Endothelial cell of umbilical vein (primary cell): Measurements from ENCODE around the gene EME2. TPM values are rescaled to one million over a fixed set of nuclear protein-coding genes. Genes with fewer than 3 reads are reported as not detected.

ENCODE experiments used
- BruUV-seq: library from RNA; stranded (reverse); fragments of 400-500 nt; replicated peaks from 2 replicates; lab custom pipeline; 2021; lab: Mats Ljungman, UMichigan
- CTCF ChIA-PET: fragments of 300-600, 350-600 bp; sonication (Branson Sonifier 250); formaldehyde crosslinking; loops from one replicate; lab custom pipeline; 2021; ENCODE audit warnings: antibody characterized with exemption, inconsistent platforms; lab: Charles Lee
- POLR2A ChIA-PET: fragments of 300-600, 350-600 bp; sonication (Branson Sonifier 250); formaldehyde crosslinking; loops from one replicate; lab custom pipeline; 2021; ENCODE audit warnings: antibody characterized with exemption, inconsistent platforms; lab: Charles Lee
- DNase-seq: peaks from one replicate; pipeline ENCODE4 v3.0.0-alpha.2; 2011; ENCODE audit warnings: low read depth, low spot score
- FAIRE-seq: peaks from 2 replicates; lab custom pipeline; 2011; peaks lifted over from hg19 to GRCh38; lab: Jason Lieb, UNC
- H2AFZ ChIP-seq: 2 replicates; pipeline ENCODE4 v1.6.0; 2012; ENCODE audit warnings: low read depth, low read length, control low read depth, inconsistent platforms
- H3K27ac ChIP-seq: 2 replicates; pipeline ENCODE4 v1.5.1; 2011; ENCODE audit warnings: low read depth, mild to moderate bottlenecking, control low read depth, low read length, moderate library complexity; ENCODE audit not compliant: insufficient read depth
- H3K27me3 ChIP-seq, 2 experiments: 2 replicates each; pipeline versions ENCODE4 v1.6.0 to v1.6.1; 2011; ENCODE audit warnings: low read length in 2 of 2, mixed read lengths in 1 of 2; ENCODE audit not compliant: control insufficient read depth in 2 of 2, insufficient read depth in 2 of 2
- H3K36me3 ChIP-seq, 2 experiments: 2 replicates in 1 of 2; 3 replicates in 1 of 2; pipeline ENCODE4 v1.5.1; 2011; ENCODE audit warnings: low read length in 2 of 2, mild to moderate bottlenecking in 1 of 2, moderate library complexity in 1 of 2; ENCODE audit not compliant: control insufficient read depth in 2 of 2, insufficient read depth in 2 of 2; ENCODE audit errors: extremely low read depth in 1 of 2
- H3K4me1 ChIP-seq: 3 replicates; pipeline ENCODE4 v1.5.1; 2011; ENCODE audit warnings: mild to moderate bottlenecking, low read length; ENCODE audit not compliant: control insufficient read depth, insufficient read depth; ENCODE audit errors: extremely low read depth
- H3K4me2 ChIP-seq: 2 replicates; pipeline ENCODE4 v1.6.1; 2011; ENCODE audit warnings: low read length, control low read depth, mixed read lengths; ENCODE audit not compliant: insufficient read depth
- H3K4me3 ChIP-seq, 3 experiments: fragments of 200-600 bp in 1 of 3; sonication (generic), shearing (Covaris generic) in 1 of 3; replicated peaks in 1 of 3; 2 replicates each; pipeline ENCODE4 v1.5.1; 2011 to 2016; ENCODE audit warnings: control low read depth in 3 of 3, low read length in 3 of 3, mild to moderate bottlenecking in 2 of 3, inconsistent platforms in 1 of 3, low read depth in 1 of 3, moderate library complexity in 1 of 3; ENCODE audit not compliant: insufficient read depth in 1 of 3
- H3K79me2 ChIP-seq: 2 replicates; pipeline ENCODE4 v1.6.0; 2012; ENCODE audit warnings: low read length, inconsistent platforms; ENCODE audit not compliant: control insufficient read depth, insufficient read depth
- H3K9ac ChIP-seq: replicated peaks from 2 replicates; pipeline ENCODE3; 2011; ENCODE audit warnings: low read length, control low read depth; ENCODE audit not compliant: insufficient read depth; ENCODE audit errors: extremely low read depth
- H3K9me1 ChIP-seq: replicated peaks from 3 replicates; pipeline ENCODE4 v1.6.0; 2011; ENCODE audit warnings: mild to moderate bottlenecking, low read length; ENCODE audit not compliant: control insufficient read depth, insufficient read depth; ENCODE audit errors: extremely low read depth
- H3K9me3 ChIP-seq: replicated peaks from 2 replicates; pipeline ENCODE4 v1.5.1; 2012; ENCODE audit warnings: low read length, inconsistent platforms; ENCODE audit not compliant: control insufficient read depth, insufficient read depth
- H4K20me1 ChIP-seq: replicated peaks from 2 replicates; pipeline ENCODE3; 2011; ENCODE audit warnings: mild to moderate bottlenecking, low read length; ENCODE audit not compliant: control insufficient read depth, insufficient read depth; ENCODE audit errors: extremely low read depth
- CTCF ChIP-seq, 2 donors: IDR thresholded peaks; 1 replicate in 1 of 2; 2 replicates in 1 of 2; pipeline ENCODE4 v1.5.1; 2011; ENCODE audit warnings: low read length in 2 of 2, mild to moderate bottlenecking in 2 of 2, moderate library complexity in 2 of 2, control low read depth in 1 of 2, inconsistent platforms in 1 of 2, low read depth in 1 of 2; ENCODE audit not compliant: insufficient read depth in 1 of 2; ENCODE audit errors: extremely low read depth in 1 of 2
- EZH2 ChIP-seq: IDR thresholded peaks from 2 replicates; pipeline ENCODE4 v1.6.1; 2012; ENCODE audit warnings: borderline replicate concordance, low read depth, mild to moderate bottlenecking, moderate library complexity, low read length, inconsistent platforms; ENCODE audit not compliant: severe bottlenecking
- FOS ChIP-seq: IDR thresholded peaks from 2 replicates; pipeline ENCODE4 v1.6.1; 2011; ENCODE audit warnings: mild to moderate bottlenecking, low read length, moderate library complexity, borderline replicate concordance; ENCODE audit not compliant: insufficient read depth
- GATA2 ChIP-seq: IDR thresholded peaks from 2 replicates; pipeline ENCODE4 v1.7.0; 2011; ENCODE audit warnings: low read depth, mild to moderate bottlenecking, moderate library complexity, mixed read lengths, low read length; ENCODE audit not compliant: insufficient read length, insufficient read depth
- JUN ChIP-seq: IDR thresholded peaks from 2 replicates; pipeline ENCODE4 v1.6.1; 2011; ENCODE audit warnings: borderline replicate concordance, low read depth; ENCODE audit not compliant: insufficient read length, insufficient read depth
- MAX ChIP-seq: IDR thresholded peaks from 2 replicates; pipeline ENCODE4 v1.6.1; 2011; ENCODE audit not compliant: insufficient read depth, insufficient read length
- MYC ChIP-seq: IDR thresholded peaks from one replicate; pipeline ENCODE4 v1.6.1; 2011; ENCODE audit warnings: mild to moderate bottlenecking, low read depth, low read length
- POLR2A ChIP-seq: IDR thresholded peaks from 2 replicates; pipeline ENCODE4 v1.6.1; 2012; ENCODE audit warnings: low read depth, mild to moderate bottlenecking, control low read depth, low read length
- POLR2AphosphoS5 ChIP-seq: IDR thresholded peaks from 2 replicates; pipeline ENCODE4 v1.6.1; 2012; ENCODE audit warnings: low read depth, mild to moderate bottlenecking, control low read depth, low read length, moderate library complexity; ENCODE audit not compliant: insufficient read depth
- dilution Hi-C: fragments of 300-500 bp; cut with MboI; formaldehyde crosslinking; loops from one replicate; pipeline ENCODE4 v1.15.0; 2019; ENCODE audit warnings: low sequenced_read_pairs; ENCODE audit not compliant: extremely low pct_ligation_motif_present
- intact Hi-C: fragments of 100-400 bp; cut with micrococcal nuclease; formaldehyde crosslinking; loops from one replicate; pipeline ENCODE4 v1.10.0; 2022
- polyA plus RNA-seq, 4 experiments: library from polyadenylated mRNA; depleted of rRNA in 3 of 4; stranded (reverse) in 3 of 4; unstranded in 1 of 4; fragments of >200 nt; gene quantifications; 2 replicates each; pipeline versions ENCODE4 v1.2.1 to v1.2.3, GENCODE V29; 2011 to 2012; ENCODE audit warnings: missing spikeins in 1 of 4
- total RNA-seq: library from RNA; stranded (reverse); gene quantifications from 2 replicates; pipeline ENCODE4 v1.2.3, GENCODE V29; 2021

Gene EME2
- total and polyA plus RNA-seq, 2 donors (not counting 3 experiments of a cell fraction or from before 2014, with no cell fraction given) = 9.7 to 21.4 TPM

GRCh38 chr16:1751946-1752345 is 20.7 kb upstream of the EME2 start:
- Histone ChIP-seq H3K9ac (no peak overlapping the region), H3K9me1 (no peaks in the 10 kb centered on the region), H3K27ac (no peak overlapping the region), H3K36me3 (peaks cover 7 to 44% of the 10 kb centered on the region in 2 experiments), H3K4me1 (no peaks in the 10 kb centered on the region), H3K27me3 (no peaks in the 10 kb centered on the region), H4K20me1 (no peaks in the 10 kb centered on the region), H3K4me3 (no peak overlapping the region), H2AFZ (no peak overlapping the region), H3K9me3 (no peaks in the 10 kb centered on the region), H3K79me2 (no peaks in the 10 kb centered on the region), H3K4me2 (no peak overlapping the region)
- intact Hi-C loops = no loop called here
- no TSS peak for BruUV-seq
- FAIRE-seq (no peak), DNase-seq (no peak)
- no peak for TF ChIP-seq POLR2A
- TF ChIP-seq FOS = no peak
- no peak for TF ChIP-seq GATA2
- TF ChIP-seq MYC = no peak
- no peak for TF ChIP-seq JUN
- TF ChIP-seq EZH2 = no peak
- no peak for TF ChIP-seq MAX
- TF ChIP-seq POLR2AphosphoS5 = no peak
- TF ChIP-seq CTCF (IDR thresholded peaks at IDR 0.05; ENCODE audit: extremely low read depth in 1 of 2, insufficient read depth in 1 of 2, low read depth in 1 of 2, low read length in 2 of 2) = no peak
- dilution Hi-C loops = no loop called here
- ChIA-PET CTCF (interaction anchor here (0.8 to 1.3 kb wide), 2 partner anchors 19 to 74 kb away, joined by 3 read pairs; partner anchors contain the start of gene JPT2), POLR2A (no interaction called here)
